Right lobe of liver (tissue), 6 donors: ENCODE data around the gene DUSP5. TPM values are rescaled to one million over a fixed set of nuclear protein-coding genes. Genes with fewer than 3 reads are reported as not detected.
A peak's percentile ranks its signal among the peaks of the same experiment; 100 is the strongest.

Source experiments
- ATAC-seq, 4 donors: fragments of 200-7000 bp; cut with Tn5 transposase; one replicate each; pipeline ENCODE4 v1.9.1; 2020; ENCODE audit warnings: mild to moderate bottlenecking in 4 of 4, moderate library complexity in 4 of 4
- DNase-seq, 3 donors: peaks; one replicate each; pipeline ENCODE4 v3.0.0-alpha.2; 2020
- H3K27ac ChIP-seq, 3 donors: fragments of 200-600 bp; one replicate each; pipeline ENCODE4 v1.8.0; 2022
- H3K27me3 ChIP-seq, 2 donors: fragments of 200-600 bp; one replicate each; pipeline ENCODE4 v1.8.0; 2022
- H3K36me3 ChIP-seq, 4 donors: fragments of 200-600 bp; sonication (generic) in 1 of 4; one replicate each; pipeline versions ENCODE4 v1.5.1 to v1.8.0; 2017 to 2022; ENCODE audit warnings: control low read depth in 1 of 4
- H3K4me1 ChIP-seq, 4 donors: fragments of 200-600 bp; sonication (generic) in 1 of 4; one replicate each; pipeline versions ENCODE4 v1.5.1 to v1.8.0; 2017 to 2022; ENCODE audit warnings: control low read depth in 1 of 4
- H3K4me3 ChIP-seq, 3 donors: fragments of 200-600 bp; one replicate each; pipeline ENCODE4 v1.8.0; 2022
- H3K9me3 ChIP-seq, 4 donors: fragments of 200-600 bp; sonication (generic) in 1 of 4; one replicate each; pipeline versions ENCODE4 v1.5.1 to v1.8.0; 2017 to 2022; ENCODE audit warnings: control low read depth in 1 of 4
- CTCF ChIP-seq, 4 donors: fragments of 200-600 bp in 3 of 4; fragments of 450-650 bp in 1 of 4; IDR thresholded peaks; one replicate each; pipeline versions ENCODE4 v1.5.1 to v1.8.0; 2016 to 2022; ENCODE audit warnings: antibody characterized with exemption in 4 of 4, mild to moderate bottlenecking in 2 of 4
- POLR2A ChIP-seq: fragments of 450-650 bp; IDR thresholded peaks from one replicate; pipeline ENCODE4 v1.6.1; 2017; ENCODE audit warnings: antibody characterized with exemption, mild to moderate bottlenecking
- WGBS: methylation state at CpG from one replicate; pipeline ENCODE4 v1.1.6; 2018; ENCODE audit warnings: low coverage, low lambda C conversion rate; ENCODE audit not compliant: insufficient coverage; ENCODE audit errors: missing lambda C conversion rate; 5-methylcytosine and 5-hydroxymethylcytosine counted together
- intact Hi-C, 2 donors: fragments of 100-400 bp; cut with DNase I; formaldehyde crosslinking; loops; one replicate each; pipeline versions ENCODE4 v1.11.2 to v1.14.1; 2022
- total RNA-seq, 6 experiments: library from RNA; depleted of rRNA in 2 of 6; stranded (reverse); fragments of >200 nt in 2 of 6; fragmentation: NEBNext Ultra II Directional in 3 of 6; extraction: Animal tissue kit (Norgen Biotek cat#: 25700) in 3 of 6; gene quantifications; one replicate each; pipeline versions ENCODE4 v1.1.0 to v1.2.4, GENCODE V29; 2016 to 2023
- donor health status: DM: no; HTN: yes; CAD: no.
- donor health status: DM: no; HTN: no; CAD: no.
- donor health status: DM: no; HTN: no; CAD: no.
- donor health status: DM: no; HTN: yes; CAD: no.
- donor health status: DM: no; HTN: yes; CAD: no.

DUSP5 gene
- total RNA-seq, 6 experiments from 2014 or later = 2.3 to 47.7 (median 10.8) TPM

- H3K4me1 ChIP-seq = no peaks in the 10 kb centered on the region
- ATAC-seq (no peak), DNase-seq (no peak)
- H3K9me3 ChIP-seq = no peaks in the 10 kb centered on the region
- H3K4me3 ChIP-seq = no peak overlapping the region
- 71% methylated on average over 2 of the region's 2 CpGs for WGBS
- H3K36me3 ChIP-seq = no peaks in the 10 kb centered on the region
- H3K27me3 ChIP-seq = no peaks in the 10 kb centered on the region
- TF ChIP-seq POLR2A = no peak
- no peak for TF ChIP-seq CTCF (IDR thresholded peaks at IDR 0.05)
- H3K27ac ChIP-seq = no peak overlapping the region
- intact Hi-C loops = no loop called here
These were observed 36.9 kb downstream of the DUSP5 start for GRCh38 chr10:110534571-110534970.

GRCh38 chr10:110535958-110536891, 38.5 kb downstream of the DUSP5 start:
- TF ChIP-seq POLR2A (no peak), CTCF (IDR thresholded peaks at IDR 0.05) (peak in 3 of 4 donors; percentile 15 to 38 (median 27))
- H3K9me3 ChIP-seq = no peaks in the 10 kb centered on the region
- DNase-seq (peak in 1 of 3 donors; percentile 31), ATAC-seq (peak; percentile 43 to 85 (median 62))
- intact Hi-C loops = no loop called here
- no peaks in the 10 kb centered on the region for H3K4me1 ChIP-seq
- H3K36me3 ChIP-seq = no peaks in the 10 kb centered on the region
- WGBS = 38% methylated on average over 7 of the region's 12 CpGs
- H3K27ac ChIP-seq = no peak overlapping the region
- no peaks in the 10 kb centered on the region for H3K27me3 ChIP-seq
- no peak overlapping the region for H3K4me3 ChIP-seq

GRCh38 chr10:110539091-110539490, 41.4 kb downstream of the DUSP5 start:
- Histone ChIP-seq H3K27me3 (no peaks in the 10 kb centered on the region), H3K9me3 (no peaks in the 10 kb centered on the region), H3K4me3 (no peak overlapping the region), H3K4me1 (no peaks in the 10 kb centered on the region), H3K36me3 (no peaks in the 10 kb centered on the region), H3K27ac (no peak overlapping the region)
- TF ChIP-seq CTCF (IDR thresholded peaks at IDR 0.05) (no peak), POLR2A (no peak)
- intact Hi-C loops = no loop called here
- ATAC-seq = no peak
- no peak for DNase-seq
- 86% methylated on average over 4 of the region's 4 CpGs for WGBS

GRCh38 chr10:110540031-110540430, 42.3 kb downstream of the DUSP5 start:
- no peaks in the 10 kb centered on the region for H3K27me3 ChIP-seq
- H3K4me1 ChIP-seq = no peaks in the 10 kb centered on the region
- TF ChIP-seq POLR2A (no peak), CTCF (IDR thresholded peaks at IDR 0.05) (no peak)
- H3K36me3 ChIP-seq = no peaks in the 10 kb centered on the region
- 20% methylated on average over 1 of the region's 1 CpG for WGBS
- intact Hi-C loops = loop anchor here in 1 of 2 donors (10.0 kb wide), 1 partner anchor 185 kb away; no protein-coding TSS in a partner anchor
- H3K27ac ChIP-seq = no peak overlapping the region
- DNase-seq = no peak
- H3K9me3 ChIP-seq = no peaks in the 10 kb centered on the region
- no peak overlapping the region for H3K4me3 ChIP-seq
- no peak for ATAC-seq
